ENCODE data around the gene ADAMTS18. TPM values are rescaled to one million over a fixed set of nuclear protein-coding genes. Genes with fewer than 3 reads are reported as not detected.

Gene ADAMTS18
- total and polyA plus RNA-seq, 7 experiments from 2014 or later, result not detected

GRCh38 chr16:77299395-77299794, 135.4 kb downstream of the ADAMTS18 start:
- no peaks in the 10 kb centered on the region for H3K9me3 ChIP-seq (ENCODE audit: control insufficient read depth in 2 of 3, low read length in 3 of 3)
- no peaks in the 10 kb centered on the region for H3K4me1 ChIP-seq (ENCODE audit: control insufficient read depth in 2 of 2, insufficient read depth in 2 of 2, low read length in 2 of 2)
- H3K27ac ChIP-seq (ENCODE audit: low read depth, low read length), result no peak overlapping the region
- intact Hi-C loops (cut with micrococcal nuclease), result no loop called here
- no peaks in the 10 kb centered on the region for H3K4me1 Mint-ChIP-seq
- ChIA-PET CTCF (no interaction called here), POLR2A (no interaction called here)
- H3K4me3 ChIP-seq (ENCODE audit: low read length), result no peak overlapping the region
- H3K27me3 Mint-ChIP-seq, result peaks cover 0 to 9% (median 3%) of the 10 kb centered on the region in 5 donors
- no peaks in the 10 kb centered on the region for H3K36me3 ChIP-seq (ENCODE audit: control insufficient read depth in 2 of 3, insufficient read depth in 3 of 3, low read length in 3 of 3)
- no peaks in the 10 kb centered on the region for H3K9me3 Mint-ChIP-seq
- H3K4me3 Mint-ChIP-seq, result no peak overlapping the region
- H3K27ac Mint-ChIP-seq, result no peak overlapping the region
- DNase-seq, result no peak
- no peaks in the 10 kb centered on the region for H3K36me3 Mint-ChIP-seq
- H3K27me3 ChIP-seq (ENCODE audit: control insufficient read depth in 2 of 2, insufficient read depth in 2 of 2, low read length in 2 of 2), result no peaks in the 10 kb centered on the region
- no peak for ATAC-seq

GRCh38 chr16:77298418-77299360, 136.1 kb downstream of the ADAMTS18 start:
- intact Hi-C loops (cut with micrococcal nuclease), result no loop called here
- DNase-seq (no peak), ATAC-seq (no peak)
- Mint-ChIP-seq H3K36me3 (no peaks in the 10 kb centered on the region), H3K27ac (no peak overlapping the region), H3K4me1 (no peaks in the 10 kb centered on the region), H3K27me3 (peaks cover 0 to 9% (median 3%) of the 10 kb centered on the region in 5 donors), H3K4me3 (no peak overlapping the region), H3K9me3 (no peaks in the 10 kb centered on the region)
- H3K4me3 ChIP-seq (ENCODE audit: low read length), result no peak overlapping the region
- H3K4me1 ChIP-seq (ENCODE audit: control insufficient read depth in 2 of 2, insufficient read depth in 2 of 2, low read length in 2 of 2), result no peaks in the 10 kb centered on the region
- no peak overlapping the region for H3K27ac ChIP-seq (ENCODE audit: low read depth, low read length)
- H3K9me3 ChIP-seq (ENCODE audit: control insufficient read depth in 2 of 3, low read length in 3 of 3), result no peaks in the 10 kb centered on the region
- H3K36me3 ChIP-seq (ENCODE audit: control insufficient read depth in 2 of 3, insufficient read depth in 3 of 3, low read length in 3 of 3), result no peaks in the 10 kb centered on the region
- CTCF ChIA-PET, result no interaction called here
- POLR2A ChIA-PET, result no interaction called here
- H3K27me3 ChIP-seq (ENCODE audit: control insufficient read depth in 2 of 2, insufficient read depth in 2 of 2, low read length in 2 of 2), result no peaks in the 10 kb centered on the region

DNA sequence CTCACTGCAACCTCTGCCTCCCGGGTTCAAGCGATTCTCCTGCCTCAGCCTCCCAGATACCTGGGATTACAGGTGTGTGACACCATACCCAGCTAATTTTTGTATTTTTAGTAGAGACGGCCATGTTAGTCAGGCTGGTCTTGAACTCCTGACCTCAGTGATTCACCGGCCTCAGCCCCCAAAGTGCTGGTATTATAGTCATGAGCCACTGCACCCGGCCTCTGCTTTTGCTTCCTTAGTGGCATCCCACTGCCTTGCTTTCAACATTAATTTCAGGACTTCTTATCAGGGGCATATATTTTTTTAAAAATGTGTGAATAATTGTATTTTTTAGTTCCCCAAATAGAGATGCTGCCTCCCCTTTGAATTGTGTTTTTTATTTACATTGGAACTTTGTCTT, 136.8 kb downstream of the ADAMTS18 start:
- Histone ChIP-seq H3K27me3 (ENCODE audit: control insufficient read depth in 2 of 2, insufficient read depth in 2 of 2, low read length in 2 of 2) (no peaks in the 10 kb centered on the region), H3K9me3 (ENCODE audit: control insufficient read depth in 2 of 3, low read length in 3 of 3) (no peaks in the 10 kb centered on the region), H3K27ac (ENCODE audit: low read depth, low read length) (no peak overlapping the region), H3K4me3 (ENCODE audit: low read length) (no peak overlapping the region), H3K4me1 (ENCODE audit: control insufficient read depth in 2 of 2, insufficient read depth in 2 of 2, low read length in 2 of 2) (no peaks in the 10 kb centered on the region), H3K36me3 (ENCODE audit: control insufficient read depth in 2 of 3, insufficient read depth in 3 of 3, low read length in 3 of 3) (no peaks in the 10 kb centered on the region)
- no peaks in the 10 kb centered on the region for H3K36me3 Mint-ChIP-seq
- CTCF ChIA-PET, result no interaction called here
- no peak for DNase-seq
- H3K4me3 Mint-ChIP-seq, result no peak overlapping the region
- H3K27ac Mint-ChIP-seq, result no peak overlapping the region
- POLR2A ChIA-PET, result no interaction called here
- intact Hi-C loops (cut with micrococcal nuclease), result no loop called here
- H3K4me1 Mint-ChIP-seq, result no peaks in the 10 kb centered on the region
- peaks cover 0 to 8% (median 3%) of the 10 kb centered on the region in 5 donors for H3K27me3 Mint-ChIP-seq
- no peaks in the 10 kb centered on the region for H3K9me3 Mint-ChIP-seq
- no peak for ATAC-seq

GRCh38 chr16:77295896-77296295, 138.9 kb downstream of the ADAMTS18 start:
- CTCF ChIA-PET, result no interaction called here

GRCh38 chr16:77290451-77291115, 144.3 kb downstream of the ADAMTS18 start:
- H3K9me3 ChIP-seq (ENCODE audit: control insufficient read depth in 2 of 3, low read length in 3 of 3), result no peaks in the 10 kb centered on the region
- Mint-ChIP-seq H3K27ac (no peak overlapping the region), H3K4me1 (no peaks in the 10 kb centered on the region), H3K36me3 (no peaks in the 10 kb centered on the region), H3K4me3 (no peak overlapping the region), H3K9me3 (peaks cover 0 to 2% (median 0%) of the 10 kb centered on the region in 11 donors), H3K27me3 (peaks cover 0 to 4% (median 0%) of the 10 kb centered on the region in 5 donors)
- H3K27ac ChIP-seq (ENCODE audit: low read depth, low read length), result no peak overlapping the region
- ATAC-seq (no peak), DNase-seq (no peak)
- H3K27me3 ChIP-seq (ENCODE audit: control insufficient read depth in 2 of 2, insufficient read depth in 2 of 2, low read length in 2 of 2), result no peaks in the 10 kb centered on the region
- ChIA-PET CTCF (no interaction called here), POLR2A (no interaction called here)
- no peaks in the 10 kb centered on the region for H3K4me1 ChIP-seq (ENCODE audit: control insufficient read depth in 2 of 2, insufficient read depth in 2 of 2, low read length in 2 of 2)
- H3K4me3 ChIP-seq (ENCODE audit: low read length), result no peak overlapping the region
- intact Hi-C loops (cut with micrococcal nuclease), result no loop called here
- no peaks in the 10 kb centered on the region for H3K36me3 ChIP-seq (ENCODE audit: control insufficient read depth in 2 of 3, insufficient read depth in 3 of 3, low read length in 3 of 3)

More at GRCh38 chr16:77295896-77296295, 138.9 kb downstream of the ADAMTS18 start:
- Mint-ChIP-seq H3K9me3 (no peaks in the 10 kb centered on the region), H3K27ac (no peak overlapping the region), H3K4me3 (no peak overlapping the region), H3K27me3 (peaks cover 0 to 8% (median 0%) of the 10 kb centered on the region in 5 donors), H3K36me3 (no peaks in the 10 kb centered on the region), H3K4me1 (no peaks in the 10 kb centered on the region)
- ATAC-seq (no peak), DNase-seq (no peak)
- Histone ChIP-seq H3K4me3 (ENCODE audit: low read length) (no peak overlapping the region), H3K4me1 (ENCODE audit: control insufficient read depth in 2 of 2, insufficient read depth in 2 of 2, low read length in 2 of 2) (no peaks in the 10 kb centered on the region), H3K9me3 (ENCODE audit: control insufficient read depth in 2 of 3, low read length in 3 of 3) (no peaks in the 10 kb centered on the region), H3K27ac (ENCODE audit: low read depth, low read length) (no peak overlapping the region), H3K27me3 (ENCODE audit: control insufficient read depth in 2 of 2, insufficient read depth in 2 of 2, low read length in 2 of 2) (no peaks in the 10 kb centered on the region), H3K36me3 (ENCODE audit: control insufficient read depth in 2 of 3, insufficient read depth in 3 of 3, low read length in 3 of 3) (no peaks in the 10 kb centered on the region)
- intact Hi-C loops (cut with micrococcal nuclease), result no loop called here
- POLR2A ChIA-PET, result no interaction called here

DNA sequence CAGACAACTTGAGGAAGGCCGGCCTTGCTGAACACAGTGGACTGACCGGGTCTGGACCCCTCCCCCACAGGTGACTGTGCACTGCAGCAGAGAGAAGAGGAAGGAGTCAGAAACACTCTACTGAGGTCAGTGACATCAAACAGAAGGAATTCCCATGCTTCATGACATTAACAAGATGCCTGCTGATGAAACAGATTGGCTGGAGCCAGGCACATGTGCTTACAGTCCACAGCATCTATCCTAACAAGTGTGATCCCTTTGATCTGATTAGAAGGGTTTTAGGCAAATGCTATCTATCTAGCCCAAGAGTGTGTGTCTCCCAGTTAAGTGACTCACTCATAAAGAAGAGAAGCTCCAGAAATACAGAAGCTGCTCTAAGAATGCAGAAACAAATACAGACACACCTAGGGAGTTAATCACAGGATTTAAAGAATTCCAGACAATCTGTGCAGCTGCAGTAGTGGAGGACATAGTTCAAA, 145.5 kb downstream of the ADAMTS18 start:
- CTCF ChIA-PET, result no interaction called here
- Mint-ChIP-seq H3K9me3 (peaks cover 0 to 2% (median 0%) of the 10 kb centered on the region in 11 donors), H3K4me1 (no peaks in the 10 kb centered on the region), H3K36me3 (no peaks in the 10 kb centered on the region), H3K27me3 (peaks cover 0 to 5% (median 0%) of the 10 kb centered on the region in 5 donors), H3K4me3 (no peak overlapping the region), H3K27ac (no peak overlapping the region)
- Histone ChIP-seq H3K27ac (ENCODE audit: low read depth, low read length) (no peak overlapping the region), H3K4me1 (ENCODE audit: control insufficient read depth in 2 of 2, insufficient read depth in 2 of 2, low read length in 2 of 2) (no peaks in the 10 kb centered on the region), H3K4me3 (ENCODE audit: low read length) (no peak overlapping the region), H3K36me3 (ENCODE audit: control insufficient read depth in 2 of 3, insufficient read depth in 3 of 3, low read length in 3 of 3) (no peaks in the 10 kb centered on the region), H3K27me3 (ENCODE audit: control insufficient read depth in 2 of 2, insufficient read depth in 2 of 2, low read length in 2 of 2) (no peaks in the 10 kb centered on the region), H3K9me3 (ENCODE audit: control insufficient read depth in 2 of 3, low read length in 3 of 3) (no peaks in the 10 kb centered on the region)
- DNase-seq, result no peak
- POLR2A ChIA-PET, result no interaction called here
- intact Hi-C loops (cut with micrococcal nuclease), result no loop called here
- ATAC-seq, result no peak
